Prostate gland (tissue), 2 donors: ENCODE results near the gene DRAM1. TPM values are rescaled to one million over a fixed set of nuclear protein-coding genes. Genes with fewer than 3 reads are reported as not detected.
A peak's percentile ranks its signal among the peaks of the same experiment; 100 is the strongest.

ENCODE experiments used
- DNase-seq: peaks from one replicate; pipeline ENCODE4 v3.0.0-alpha.2; 2019; ENCODE audit warnings: low spot score
- H3K27ac ChIP-seq, 2 donors: fragments of 200-600 bp; sonication (generic); 2 replicates each; pipeline ENCODE4 v1.5.1; 2017 to 2019
- H3K27me3 ChIP-seq: fragments of 200-600 bp; sonication (generic); replicated peaks from 2 replicates; pipeline ENCODE4 v1.5.1; 2019; ENCODE audit not compliant: insufficient read depth
- H3K36me3 ChIP-seq, 2 donors: fragments of 200-600 bp; sonication (generic); 1 replicate in 1 of 2; 2 replicates in 1 of 2; pipeline versions ENCODE4 v1.5.1 to v1.8.1; 2017 to 2019
- H3K4me1 ChIP-seq: fragments of 200-600 bp; sonication (generic); replicated peaks from 2 replicates; pipeline ENCODE4 v1.5.1; 2019
- H3K4me3 ChIP-seq, 2 donors: fragments of 200-600 bp; sonication (generic); 2 replicates each; pipeline ENCODE4 v1.5.1; 2017 to 2019
- H3K9me3 ChIP-seq: fragments of 200-600 bp; sonication (generic); 2 replicates; pipeline ENCODE4 v1.5.1; 2017
- POLR2A ChIP-seq: fragments of 450-650 bp; IDR thresholded peaks from one replicate; pipeline ENCODE4 v1.6.1; 2016; ENCODE audit warnings: antibody characterized with exemption, mild to moderate bottlenecking
- POLR2AphosphoS5 ChIP-seq: sonication (generic); formaldehyde crosslinking; IDR thresholded peaks from one replicate; pipeline ENCODE4 v1.6.1; 2017; ENCODE audit warnings: antibody characterized with exemption
- WGBS: methylation state at CpG from one replicate; pipeline ENCODE4 v1.1.5; 2018; 5-methylcytosine and 5-hydroxymethylcytosine counted together
- intact Hi-C: fragments of 100-400 bp; cut with DNase I; formaldehyde crosslinking; loops from one replicate; pipeline ENCODE4 v1.14.2; 2022
- total RNA-seq, 2 donors: library from RNA; depleted of rRNA; stranded (reverse); fragments of >200 nt; gene quantifications; one replicate each; pipeline ENCODE4 v1.1.0, GENCODE V29; 2016
- TF ChIP-seq, protein P1 (sequence below), 4 experiments: fragments of 200-600 bp in 2 of 4; fragments of 450-650 bp in 2 of 4; sonication (generic) in 2 of 4; IDR thresholded peaks; 1 replicate in 3 of 4; 2 replicates in 1 of 4; pipeline ENCODE4 v1.5.1; 2016 to 2019; ENCODE audit warnings: antibody characterized with exemption in 4 of 4, mild to moderate bottlenecking in 2 of 4, moderate library complexity in 2 of 4

DRAM1 gene
- total RNA-seq, 2 donors from 2014 or later: 12.8 to 13.1 TPM

DNA sequence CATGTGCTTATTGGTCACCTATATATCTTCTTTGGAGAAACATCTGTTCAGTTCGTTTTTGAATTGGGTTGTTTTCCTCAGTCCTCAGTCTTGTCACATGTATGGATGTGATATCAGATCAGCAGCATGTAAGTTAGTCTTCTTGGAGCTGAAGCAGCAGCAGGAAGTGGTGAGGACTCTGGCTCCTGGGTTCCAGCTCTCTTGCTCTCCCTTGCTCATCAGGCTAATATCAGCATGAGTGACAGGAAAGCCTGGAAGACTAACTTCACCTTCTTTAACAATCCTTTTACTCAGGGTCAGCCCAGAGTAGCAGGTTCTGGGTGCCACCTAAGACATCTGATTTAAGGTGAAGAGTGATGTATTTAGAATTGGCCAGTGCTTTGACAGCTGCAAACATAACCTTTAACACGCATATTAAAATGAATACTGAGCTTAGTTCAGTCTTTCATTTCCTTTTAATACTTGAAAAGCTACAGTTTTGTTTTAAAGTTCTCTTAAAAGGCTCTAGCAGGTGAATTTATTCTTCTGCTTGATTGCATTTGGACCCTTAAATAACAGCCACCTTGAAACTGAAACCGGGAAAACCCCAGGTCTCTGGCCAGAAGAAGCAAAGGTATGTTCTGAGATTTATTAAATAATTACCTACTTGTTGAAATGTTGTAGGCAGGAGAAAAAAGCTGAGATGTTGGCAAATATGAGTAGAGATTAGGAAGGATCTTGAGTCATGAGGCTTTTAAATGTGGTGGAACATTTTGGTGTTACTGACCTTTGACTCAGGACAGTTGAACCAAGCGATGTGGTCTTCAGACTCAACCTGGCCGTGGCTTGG lies 54.3 kb downstream of the DRAM1 start:
- Histone ChIP-seq H3K4me1 (no peaks in the 10 kb centered on the region), H3K27me3 (no peaks in the 10 kb centered on the region), H3K4me3 (no peak overlapping the region), H3K9me3 (no peaks in the 10 kb centered on the region), H3K27ac (no peak overlapping the region), H3K36me3 (no peaks in the 10 kb centered on the region)
- no peak for DNase-seq
- intact Hi-C loops: no loop called here
- TF ChIP-seq POLR2A: no peak
- TF ChIP-seq POLR2AphosphoS5: no peak
- TF ChIP-seq, protein P1, sequence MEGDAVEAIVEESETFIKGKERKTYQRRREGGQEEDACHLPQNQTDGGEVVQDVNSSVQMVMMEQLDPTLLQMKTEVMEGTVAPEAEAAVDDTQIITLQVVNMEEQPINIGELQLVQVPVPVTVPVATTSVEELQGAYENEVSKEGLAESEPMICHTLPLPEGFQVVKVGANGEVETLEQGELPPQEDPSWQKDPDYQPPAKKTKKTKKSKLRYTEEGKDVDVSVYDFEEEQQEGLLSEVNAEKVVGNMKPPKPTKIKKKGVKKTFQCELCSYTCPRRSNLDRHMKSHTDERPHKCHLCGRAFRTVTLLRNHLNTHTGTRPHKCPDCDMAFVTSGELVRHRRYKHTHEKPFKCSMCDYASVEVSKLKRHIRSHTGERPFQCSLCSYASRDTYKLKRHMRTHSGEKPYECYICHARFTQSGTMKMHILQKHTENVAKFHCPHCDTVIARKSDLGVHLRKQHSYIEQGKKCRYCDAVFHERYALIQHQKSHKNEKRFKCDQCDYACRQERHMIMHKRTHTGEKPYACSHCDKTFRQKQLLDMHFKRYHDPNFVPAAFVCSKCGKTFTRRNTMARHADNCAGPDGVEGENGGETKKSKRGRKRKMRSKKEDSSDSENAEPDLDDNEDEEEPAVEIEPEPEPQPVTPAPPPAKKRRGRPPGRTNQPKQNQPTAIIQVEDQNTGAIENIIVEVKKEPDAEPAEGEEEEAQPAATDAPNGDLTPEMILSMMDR (IDR thresholded peaks at IDR 0.05): no peak
- WGBS: 88% methylated on average over 5 of the region's 5 CpGs

DNA sequence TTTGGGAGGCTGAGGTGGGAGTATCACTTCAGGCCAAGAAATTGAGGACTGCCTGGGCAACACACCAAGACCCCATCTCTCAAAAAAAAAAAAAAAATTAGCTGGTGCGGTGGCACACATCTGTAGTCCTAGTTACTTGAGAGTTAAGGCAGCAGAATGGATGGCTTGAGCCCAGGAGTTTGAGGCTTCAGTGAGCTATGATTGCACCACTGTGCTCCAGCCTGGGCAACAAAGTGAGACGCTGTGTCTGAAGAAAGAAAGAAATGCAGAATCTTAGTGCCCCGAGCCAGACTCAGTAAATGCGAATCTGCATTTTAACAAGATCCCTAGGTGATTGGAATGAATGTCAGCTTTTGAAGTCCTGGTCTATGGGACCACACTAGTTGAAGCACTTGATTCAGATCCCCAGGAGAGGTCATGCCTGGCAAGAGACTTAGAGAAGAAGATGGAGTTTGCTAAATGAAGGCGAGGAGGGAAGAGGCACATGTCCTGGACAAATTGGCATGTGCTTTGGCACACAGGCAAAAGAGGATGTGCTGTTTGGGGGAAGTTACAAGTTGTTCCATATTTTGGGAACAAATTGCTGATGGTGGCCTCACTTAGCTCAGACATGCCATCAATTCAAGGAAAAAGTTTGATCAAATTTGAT lies 56.6 kb downstream of the DRAM1 start:
- Histone ChIP-seq H3K27me3 (no peaks in the 10 kb centered on the region), H3K36me3 (no peaks in the 10 kb centered on the region), H3K9me3 (no peaks in the 10 kb centered on the region), H3K27ac (no peak overlapping the region), H3K4me1 (no peaks in the 10 kb centered on the region), H3K4me3 (no peak overlapping the region)
- TF ChIP-seq, protein P1 (IDR thresholded peaks at IDR 0.05): no peak
- TF ChIP-seq POLR2AphosphoS5: no peak
- TF ChIP-seq POLR2A: no peak
- no peak for DNase-seq
- WGBS: 65% methylated on average over 5 of the region's 5 CpGs
- intact Hi-C loops: no loop called here

DNA sequence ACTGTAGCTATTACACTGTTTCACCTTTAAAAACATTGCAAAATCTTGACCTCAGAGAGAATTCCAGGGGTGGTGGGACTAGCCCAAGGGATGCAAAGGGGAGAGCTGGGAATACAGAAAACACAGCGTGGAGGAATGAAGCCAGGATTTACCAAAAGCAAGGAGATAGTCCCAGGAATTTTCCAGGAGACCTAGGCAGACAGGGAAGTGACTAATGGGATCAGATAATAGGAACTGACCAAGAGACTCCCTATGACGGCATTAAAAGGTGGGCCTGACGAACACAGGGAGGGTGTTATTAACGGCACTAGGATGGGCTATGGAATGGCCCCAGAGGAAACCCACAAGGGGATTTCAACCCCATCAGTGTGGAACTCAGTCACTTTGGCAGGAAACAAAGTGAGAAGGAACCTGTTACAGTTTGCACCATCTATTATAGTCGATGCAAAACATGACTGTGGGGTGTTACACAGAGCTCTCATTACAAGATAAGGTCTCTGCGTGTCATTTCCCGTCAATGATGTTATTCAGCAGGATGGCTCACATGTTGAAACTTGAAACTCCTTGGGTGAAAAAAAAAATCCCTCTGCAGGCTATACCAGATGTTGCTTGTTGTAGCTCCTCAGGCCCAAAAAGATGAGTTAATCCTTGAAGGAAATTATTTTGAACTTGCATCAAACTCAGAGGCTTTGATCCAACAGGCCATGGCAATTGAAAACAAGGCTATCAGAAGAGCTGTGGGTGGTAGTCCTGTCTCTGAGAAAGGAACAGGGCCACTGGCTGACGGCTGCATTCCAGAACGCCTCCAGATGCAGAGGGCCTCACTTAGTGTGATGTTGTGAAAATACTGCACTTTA lies 58.7 kb downstream of the DRAM1 start:
- TF ChIP-seq POLR2A (no peak), POLR2AphosphoS5 (peak; percentile 25)
- TF ChIP-seq, protein P1 (IDR thresholded peaks at IDR 0.05): no peak
- Histone ChIP-seq H3K36me3 (no peaks in the 10 kb centered on the region), H3K27me3 (no peaks in the 10 kb centered on the region), H3K27ac (peak overlapping the region in 1 of 2 donors; percentile 18), H3K4me3 (no peak overlapping the region), H3K4me1 (peaks cover 3% of the 10 kb centered on the region), H3K9me3 (no peaks in the 10 kb centered on the region)
- DNase-seq: no peak
- WGBS: 39% methylated on average over 9 of the region's 9 CpGs
- intact Hi-C loops: no loop called here

DNA sequence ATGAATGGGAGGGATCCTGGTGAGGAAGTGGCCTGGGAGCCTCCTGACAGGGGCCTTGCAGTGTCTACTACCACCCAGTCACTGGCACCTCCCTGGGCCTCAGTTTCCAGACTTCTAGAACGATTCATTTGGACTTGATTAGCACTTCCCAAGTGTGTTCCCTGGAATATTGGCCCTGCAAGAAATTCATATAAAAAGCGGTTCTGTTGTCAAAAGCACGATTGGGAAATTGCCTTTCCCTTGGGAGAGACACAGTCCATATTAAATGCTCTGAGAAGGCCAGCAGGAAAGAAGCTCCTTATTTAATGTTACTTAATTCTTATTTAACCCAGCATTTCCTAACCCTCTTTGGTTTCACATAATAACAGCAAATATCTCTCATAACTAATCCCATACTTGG lies 61.9 kb downstream of the DRAM1 start:
- intact Hi-C loops: no loop called here

More for the DNA sequence above, 61.9 kb downstream of the DRAM1 start:
- no peaks in the 10 kb centered on the region for H3K36me3 ChIP-seq
- 78% methylated on average over 3 of the region's 3 CpGs for WGBS
- no peaks in the 10 kb centered on the region for H3K27me3 ChIP-seq
- TF ChIP-seq, protein P1 (IDR thresholded peaks at IDR 0.05): no peak
- TF ChIP-seq POLR2A (no peak), POLR2AphosphoS5 (no peak)
- no peak overlapping the region for H3K27ac ChIP-seq
- H3K9me3 ChIP-seq: no peaks in the 10 kb centered on the region
- no peak overlapping the region for H3K4me3 ChIP-seq
- peaks cover 3% of the 10 kb centered on the region for H3K4me1 ChIP-seq
- DNase-seq: no peak
